Keratinocyte (primary cell): ENCODE results near the gene ITGB1. TPM values are rescaled to one million over a fixed set of nuclear protein-coding genes. Genes with fewer than 3 reads are reported as not detected.

ENCODE experiments used
- DNase-seq: peaks from one replicate; pipeline ENCODE4 v3.0.0-alpha.2; 2011; ENCODE audit warnings: low read depth, missing footprints, low spot score
- FAIRE-seq: peaks from 2 replicates; lab custom pipeline; 2011; peaks lifted over from hg19 to GRCh38; lab: Jason Lieb, UNC
- H2AFZ ChIP-seq: 2 replicates; pipeline ENCODE4 v1.6.0; 2012; ENCODE audit warnings: low read length, control low read depth, inconsistent platforms; ENCODE audit not compliant: control insufficient read depth
- H3K27ac ChIP-seq: 2 replicates; pipeline ENCODE4 v1.5.1; 2011; ENCODE audit warnings: low read length; ENCODE audit not compliant: control insufficient read depth, insufficient read depth
- H3K27me3 ChIP-seq: 3 replicates; pipeline ENCODE4 v1.6.0; 2011; ENCODE audit warnings: low read length; ENCODE audit not compliant: control insufficient read depth, insufficient read depth; ENCODE audit errors: extremely low read depth
- H3K36me3 ChIP-seq, 2 experiments: 2 replicates in 1 of 2; 3 replicates in 1 of 2; pipeline ENCODE4 v1.5.1; 2011; ENCODE audit warnings: low read length in 2 of 2, mild to moderate bottlenecking in 1 of 2; ENCODE audit not compliant: control insufficient read depth in 2 of 2, insufficient read depth in 2 of 2; ENCODE audit errors: extremely low read depth in 1 of 2
- H3K4me1 ChIP-seq: 3 replicates; pipeline ENCODE4 v1.5.1; 2011; ENCODE audit warnings: low read length; ENCODE audit not compliant: control insufficient read depth, insufficient read depth; ENCODE audit errors: extremely low read depth
- H3K4me2 ChIP-seq: 3 replicates; pipeline ENCODE4 v1.6.0; 2011; ENCODE audit warnings: low read depth, low read length; ENCODE audit not compliant: control insufficient read depth, insufficient read depth; ENCODE audit errors: extremely low read depth
- H3K4me3 ChIP-seq, 3 experiments: fragments of 200-600 bp in 1 of 3; sonication (generic) in 1 of 3; 2 replicates in 2 of 3; 3 replicates in 1 of 3; pipeline ENCODE4 v1.5.1; 2011 to 2016; ENCODE audit warnings: low read length in 3 of 3, mild to moderate bottlenecking in 3 of 3, control low read depth in 2 of 3, inconsistent platforms in 1 of 3, low read depth in 1 of 3, mixed read lengths in 1 of 3, mixed run types in 1 of 3, moderate library complexity in 1 of 3; ENCODE audit not compliant: control insufficient read depth in 2 of 3, insufficient read depth in 2 of 3; ENCODE audit errors: extremely low read depth in 1 of 3
- H3K79me2 ChIP-seq: 2 replicates; pipeline ENCODE4 v1.6.0; 2012; ENCODE audit warnings: low read length; ENCODE audit not compliant: control insufficient read depth, insufficient read depth
- H3K9ac ChIP-seq: 3 replicates; pipeline ENCODE4 v1.6.0; 2011; ENCODE audit warnings: low read length; ENCODE audit not compliant: control insufficient read depth, insufficient read depth; ENCODE audit errors: extremely low read depth
- H3K9me1 ChIP-seq: 3 replicates; pipeline ENCODE4 v1.6.0; 2011; ENCODE audit warnings: low read length; ENCODE audit not compliant: control insufficient read depth, insufficient read depth; ENCODE audit errors: extremely low read depth
- H3K9me3 ChIP-seq: 2 replicates; pipeline ENCODE4 v1.5.1; 2012; ENCODE audit warnings: low read depth, low read length; ENCODE audit not compliant: control insufficient read depth
- H4K20me1 ChIP-seq: 3 replicates; pipeline ENCODE4 v1.6.0; 2011; ENCODE audit warnings: low read length; ENCODE audit not compliant: control insufficient read depth, insufficient read depth; ENCODE audit errors: extremely low read depth
- EZH2 ChIP-seq: IDR thresholded peaks from one replicate; pipeline ENCODE4 v1.6.1; 2012; ENCODE audit warnings: inconsistent platforms, mild to moderate bottlenecking, low read length, moderate library complexity
- dilution Hi-C: fragments of 300-500 bp; cut with MboI; formaldehyde crosslinking; loops from one replicate; pipeline ENCODE4 v1.7.0; 2020; ENCODE audit warnings: low sequenced_read_pairs; ENCODE audit not compliant: extremely low pct_ligation_motif_present
- polyA plus RNA-seq, 5 experiments: library from polyadenylated mRNA; depleted of rRNA in 3 of 5; stranded (reverse) in 3 of 5; stranded (forward) in 1 of 5; unstranded in 1 of 5; fragments of >200 nt; gene quantifications; 1 replicate in 1 of 5; 2 replicates in 3 of 5; 3 replicates in 1 of 5; pipeline versions ENCODE4 v1.2.1 to v1.2.3, GENCODE V29; 2011 to 2012; ENCODE audit warnings: missing spikeins in 2 of 5, low read depth in 1 of 5, low replicate concordance in 1 of 5
- TF ChIP-seq, protein P1 (sequence below), 3 experiments: IDR thresholded peaks in 1 of 3; conservative IDR thresholded peaks in 1 of 3; optimal IDR thresholded peaks in 1 of 3; 2 replicates in 2 of 3; 3 replicates in 1 of 3; pipeline versions ENCODE3 to v1.5.1; 2011; ENCODE audit warnings: low read length in 3 of 3, mild to moderate bottlenecking in 3 of 3, moderate library complexity in 2 of 3, control low read depth in 1 of 3, inconsistent platforms in 1 of 3; ENCODE audit not compliant: insufficient read depth in 2 of 3; ENCODE audit errors: extremely low read depth in 1 of 3

Gene ITGB1
- polyA plus RNA-seq, 1 donor (not counting 4 experiments of a cell fraction or from before 2014, with no cell fraction given), result 1,445 TPM

DNA sequence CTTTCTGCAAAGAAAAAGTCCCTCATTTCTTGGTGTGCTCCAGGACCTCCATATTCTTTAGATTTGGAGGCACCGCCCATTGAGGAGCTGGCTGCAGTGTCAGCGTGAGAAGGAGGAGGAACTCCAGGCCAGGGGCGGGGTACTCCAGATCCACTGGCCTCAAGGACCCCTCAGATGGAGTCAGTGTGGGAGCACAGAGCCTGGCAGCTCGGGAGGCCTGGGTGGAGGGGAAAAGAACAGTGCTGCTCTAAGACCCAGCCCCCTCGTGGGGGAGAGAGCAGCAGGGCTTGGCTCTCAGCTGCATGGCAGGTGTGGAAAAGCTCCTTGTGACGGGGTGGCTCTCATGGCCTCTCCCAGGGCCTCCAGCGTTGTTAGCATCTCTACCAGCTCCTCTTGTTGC is 70.5 kb downstream of the ITGB1 start:
- Histone ChIP-seq H4K20me1 (no peaks in the 10 kb centered on the region), H3K4me1 (no peaks in the 10 kb centered on the region), H3K79me2 (no peaks in the 10 kb centered on the region), H2AFZ (no peak overlapping the region), H3K9ac (no peak overlapping the region), H3K9me3 (no peaks in the 10 kb centered on the region), H3K27ac (no peak overlapping the region), H3K36me3 (peaks cover 2 to 3% of the 10 kb centered on the region in 2 experiments), H3K9me1 (peaks cover 3% of the 10 kb centered on the region), H3K4me3 (no peak overlapping the region), H3K27me3 (no peaks in the 10 kb centered on the region), H3K4me2 (no peak overlapping the region)
- DNase-seq, result no peak
- TF ChIP-seq, protein P1, sequence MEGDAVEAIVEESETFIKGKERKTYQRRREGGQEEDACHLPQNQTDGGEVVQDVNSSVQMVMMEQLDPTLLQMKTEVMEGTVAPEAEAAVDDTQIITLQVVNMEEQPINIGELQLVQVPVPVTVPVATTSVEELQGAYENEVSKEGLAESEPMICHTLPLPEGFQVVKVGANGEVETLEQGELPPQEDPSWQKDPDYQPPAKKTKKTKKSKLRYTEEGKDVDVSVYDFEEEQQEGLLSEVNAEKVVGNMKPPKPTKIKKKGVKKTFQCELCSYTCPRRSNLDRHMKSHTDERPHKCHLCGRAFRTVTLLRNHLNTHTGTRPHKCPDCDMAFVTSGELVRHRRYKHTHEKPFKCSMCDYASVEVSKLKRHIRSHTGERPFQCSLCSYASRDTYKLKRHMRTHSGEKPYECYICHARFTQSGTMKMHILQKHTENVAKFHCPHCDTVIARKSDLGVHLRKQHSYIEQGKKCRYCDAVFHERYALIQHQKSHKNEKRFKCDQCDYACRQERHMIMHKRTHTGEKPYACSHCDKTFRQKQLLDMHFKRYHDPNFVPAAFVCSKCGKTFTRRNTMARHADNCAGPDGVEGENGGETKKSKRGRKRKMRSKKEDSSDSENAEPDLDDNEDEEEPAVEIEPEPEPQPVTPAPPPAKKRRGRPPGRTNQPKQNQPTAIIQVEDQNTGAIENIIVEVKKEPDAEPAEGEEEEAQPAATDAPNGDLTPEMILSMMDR (optimal IDR thresholded peaks at IDR 0.05 in 1 of 3, IDR thresholded peaks at IDR 0.05 in 1 of 3, conservative IDR thresholded peaks at IDR 0.05 in 1 of 3; ENCODE audit: extremely low read depth in 1 of 3, insufficient read depth in 2 of 3, low read length in 3 of 3), result no peak
- no peak for TF ChIP-seq EZH2
- FAIRE-seq, result no peak
- dilution Hi-C loops, result no loop called here

DNA sequence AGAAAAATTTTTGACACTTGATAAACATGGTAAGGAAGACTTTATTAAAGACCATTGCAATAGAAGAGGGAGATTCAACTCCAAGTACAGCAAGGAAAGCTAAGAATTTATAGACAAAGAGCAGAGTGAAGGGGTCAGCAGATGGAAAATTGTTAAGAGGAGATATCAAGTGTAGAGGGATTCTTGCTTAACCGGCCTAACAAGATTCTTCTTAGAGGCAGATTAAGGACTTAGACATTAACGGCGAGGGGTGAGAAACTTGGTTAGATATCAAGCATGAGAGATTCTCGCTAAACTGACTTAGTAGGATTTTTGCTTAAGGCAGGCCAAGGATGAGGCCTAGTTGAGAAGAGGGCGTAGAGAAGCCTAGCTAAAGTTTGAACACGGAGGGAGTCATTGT is 76.0 kb downstream of the ITGB1 start:
- no peaks in the 10 kb centered on the region for H3K27me3 ChIP-seq
- no peaks in the 10 kb centered on the region for H3K9me3 ChIP-seq
- H2AFZ ChIP-seq, result no peak overlapping the region
- H3K4me2 ChIP-seq, result no peak overlapping the region
- H3K4me3 ChIP-seq, result no peak overlapping the region
- TF ChIP-seq, protein P1 (optimal IDR thresholded peaks at IDR 0.05 in 1 of 3, IDR thresholded peaks at IDR 0.05 in 1 of 3, conservative IDR thresholded peaks at IDR 0.05 in 1 of 3; ENCODE audit: extremely low read depth in 1 of 3, insufficient read depth in 2 of 3, low read length in 3 of 3), result no peak
- TF ChIP-seq EZH2, result no peak
- H3K36me3 ChIP-seq, result no peaks in the 10 kb centered on the region
- H3K27ac ChIP-seq, result no peak overlapping the region
- no peak for DNase-seq
- no peaks in the 10 kb centered on the region for H3K9me1 ChIP-seq
- dilution Hi-C loops, result no loop called here
- FAIRE-seq, result no peak
- no peak overlapping the region for H3K9ac ChIP-seq
- no peaks in the 10 kb centered on the region for H3K79me2 ChIP-seq
- H4K20me1 ChIP-seq, result no peaks in the 10 kb centered on the region
- no peaks in the 10 kb centered on the region for H3K4me1 ChIP-seq
